Nephron (organoid): Measurements from ENCODE around the gene APCDD1L.
A peak's percentile ranks its signal among the peaks of the same experiment; 100 is the strongest.

Experiments
- H3K27ac Mint-ChIP-seq, 3 experiments: 2 replicates each; pipeline ENCODE4 v1.8.0; 2020; ENCODE audit warnings: mixed read lengths in 3 of 3, mild to moderate bottlenecking in 2 of 3, moderate library complexity in 1 of 3
- H3K27me3 Mint-ChIP-seq: 2 replicates; pipeline ENCODE4 v1.8.0; 2021; ENCODE audit warnings: low read depth, mild to moderate bottlenecking, moderate library complexity, mixed read lengths
- H3K36me3 Mint-ChIP-seq: 2 replicates; pipeline ENCODE4 v1.8.0; 2020; ENCODE audit warnings: low read depth, mixed read lengths
- H3K4me1 Mint-ChIP-seq: 2 replicates; pipeline ENCODE4 v1.8.0; 2020; ENCODE audit warnings: mixed read lengths
- H3K4me3 Mint-ChIP-seq, 3 experiments: 2 replicates each; pipeline ENCODE4 v1.8.0; 2020; ENCODE audit warnings: mild to moderate bottlenecking in 3 of 3, mixed read lengths in 3 of 3, moderate library complexity in 2 of 3
- H3K9me3 Mint-ChIP-seq: 2 replicates; pipeline ENCODE4 v1.8.0; 2020; ENCODE audit warnings: mixed read lengths
- CTCF ChIP-seq, 3 experiments: fragments of 200-600 bp; sonication (generic); IDR thresholded peaks; one replicate each; pipeline ENCODE4 v1.5.0; 2021; ENCODE audit warnings: antibody characterized with exemption in 3 of 3; ENCODE audit not compliant: unreplicated experiment in 3 of 3

The APCDD1L gene

GRCh38 chr20:58447511-58448391, 67.4 kb downstream of the APCDD1L start:
- no peak overlapping the region for H3K4me3 Mint-ChIP-seq
- TF ChIP-seq CTCF (IDR thresholded peaks at IDR 0.05; ENCODE audit: unreplicated experiment in 3 of 3): peak; percentile 42 to 55 (median 45)
- H3K27ac Mint-ChIP-seq: peak overlapping the region in 2 of 3 experiments; percentile 23 to 28
- peaks cover 71% of the 10 kb centered on the region for H3K36me3 Mint-ChIP-seq
- no peaks in the 10 kb centered on the region for H3K9me3 Mint-ChIP-seq
- no peaks in the 10 kb centered on the region for H3K27me3 Mint-ChIP-seq
- H3K4me1 Mint-ChIP-seq: peaks cover 25% of the 10 kb centered on the region

GRCh38 chr20:58446960-58447265, 68.3 kb downstream of the APCDD1L start:
- no peaks in the 10 kb centered on the region for H3K27me3 Mint-ChIP-seq
- H3K27ac Mint-ChIP-seq: peak overlapping the region in 1 of 3 experiments; percentile 4
- H3K36me3 Mint-ChIP-seq: peaks cover 69% of the 10 kb centered on the region
- TF ChIP-seq CTCF (IDR thresholded peaks at IDR 0.05; ENCODE audit: unreplicated experiment in 3 of 3): no peak
- no peak overlapping the region for H3K4me3 Mint-ChIP-seq
- H3K4me1 Mint-ChIP-seq: peaks cover 25% of the 10 kb centered on the region
- no peaks in the 10 kb centered on the region for H3K9me3 Mint-ChIP-seq

- Mint-ChIP-seq H3K36me3 (peaks cover 68% of the 10 kb centered on the region), H3K4me3 (no peak overlapping the region), H3K27ac (peak overlapping the region in 2 of 3 experiments; percentile 4 to 7), H3K27me3 (no peaks in the 10 kb centered on the region), H3K4me1 (peaks cover 25% of the 10 kb centered on the region), H3K9me3 (no peaks in the 10 kb centered on the region)
- TF ChIP-seq CTCF (IDR thresholded peaks at IDR 0.05; ENCODE audit: unreplicated experiment in 3 of 3): no peak
Observed at GRCh38 chr20:58446264-58446959, 68.8 kb downstream of the APCDD1L start.

- Mint-ChIP-seq H3K36me3 (peaks cover 71% of the 10 kb centered on the region), H3K27ac (no peak overlapping the region), H3K4me1 (peaks cover 29% of the 10 kb centered on the region), H3K9me3 (no peaks in the 10 kb centered on the region), H3K27me3 (no peaks in the 10 kb centered on the region), H3K4me3 (no peak overlapping the region)
- no peak for TF ChIP-seq CTCF (IDR thresholded peaks at IDR 0.05; ENCODE audit: unreplicated experiment in 3 of 3)
Observed at GRCh38 chr20:58444746-58445255, 70.4 kb downstream of the APCDD1L start.

GRCh38 chr20:58441723-58442122, 73.5 kb downstream of the APCDD1L start:
- Mint-ChIP-seq H3K9me3 (no peaks in the 10 kb centered on the region), H3K4me1 (peaks cover 12% of the 10 kb centered on the region), H3K36me3 (peaks cover 66% of the 10 kb centered on the region), H3K4me3 (no peak overlapping the region), H3K27ac (no peak overlapping the region), H3K27me3 (no peaks in the 10 kb centered on the region)
- TF ChIP-seq CTCF (IDR thresholded peaks at IDR 0.05; ENCODE audit: unreplicated experiment in 3 of 3): no peak
